ENCODE measurements around the gene PDZD2. TPM values are rescaled to one million over a fixed set of nuclear protein-coding genes. Genes with fewer than 3 reads are reported as not detected.

The PDZD2 gene
- total RNA-seq, 4 donors from 2014 or later: 2.8 to 5.3 (median 4.0) TPM

- Histone ChIP-seq H3K27ac (no peak overlapping the region), H3K4me3 (no peak overlapping the region), H3K4me1 (no peaks in the 10 kb centered on the region), H3K9me3 (no peaks in the 10 kb centered on the region), H3K27me3 (no peaks in the 10 kb centered on the region), H3K36me3 (no peaks in the 10 kb centered on the region)
- ATAC-seq: no peak
- in situ Hi-C loops (cut with MboI; ENCODE audit: low sequenced_read_pairs in 4 of 4): loop anchor here in 2 of 4 donors (10.0 to 25.0 kb wide), 2 partner anchors 267 to 509 kb away; no protein-coding TSS in a partner anchor
- TF ChIP-seq CTCF (IDR thresholded peaks at IDR 0.05 in 4 of 5, conservative IDR thresholded peaks at IDR 0.05 in 1 of 5): no peak
- no peak for TF ChIP-seq POLR2A (IDR thresholded peaks at IDR 0.05)
- intact Hi-C loops (cut with DNase I; ENCODE audit: low total_unique reads): loop anchor here (5.0 kb wide), 1 partner anchor 249 kb away; no protein-coding TSS in a partner anchor
- DNase-seq: no peak
Observed at GRCh38 chr5:31827867-31828266, 188.9 kb downstream of the PDZD2 start.

GRCh38 chr5:31832966-31833365 lies 194.0 kb downstream of the PDZD2 start:
- no peak for ATAC-seq
- no peak overlapping the region for H3K27ac ChIP-seq
- no peaks in the 10 kb centered on the region for H3K27me3 ChIP-seq
- DNase-seq: no peak
- intact Hi-C loops (cut with DNase I; ENCODE audit: low total_unique reads) (no loop called here), in situ Hi-C loops (cut with MboI; ENCODE audit: low sequenced_read_pairs in 4 of 4) (loop anchor here in 2 of 4 donors (10.0 to 25.0 kb wide), 2 partner anchors 242 to 504 kb away; no protein-coding TSS in a partner anchor)
- no peaks in the 10 kb centered on the region for H3K9me3 ChIP-seq
- no peaks in the 10 kb centered on the region for H3K4me1 ChIP-seq
- no peak overlapping the region for H3K4me3 ChIP-seq
- no peak for TF ChIP-seq CTCF (IDR thresholded peaks at IDR 0.05 in 4 of 5, conservative IDR thresholded peaks at IDR 0.05 in 1 of 5)
- no peak for TF ChIP-seq POLR2A (IDR thresholded peaks at IDR 0.05)
- no peaks in the 10 kb centered on the region for H3K36me3 ChIP-seq

GRCh38 chr5:31833710-31834109 lies 194.8 kb downstream of the PDZD2 start:
- Histone ChIP-seq H3K9me3 (no peaks in the 10 kb centered on the region), H3K36me3 (no peaks in the 10 kb centered on the region), H3K27me3 (no peaks in the 10 kb centered on the region), H3K27ac (no peak overlapping the region), H3K4me1 (no peaks in the 10 kb centered on the region), H3K4me3 (no peak overlapping the region)
- ATAC-seq (no peak), DNase-seq (no peak)
- no peak for TF ChIP-seq POLR2A (IDR thresholded peaks at IDR 0.05)
- TF ChIP-seq CTCF (IDR thresholded peaks at IDR 0.05 in 4 of 5, conservative IDR thresholded peaks at IDR 0.05 in 1 of 5): no peak
- intact Hi-C loops (cut with DNase I; ENCODE audit: low total_unique reads): no loop called here
- in situ Hi-C loops (cut with MboI; ENCODE audit: low sequenced_read_pairs in 4 of 4): loop anchor here in 2 of 4 donors (10.0 to 25.0 kb wide), 2 partner anchors 241 to 504 kb away; no protein-coding TSS in a partner anchor

GRCh38 chr5:31844622-31845345 lies 205.9 kb downstream of the PDZD2 start:
- Histone ChIP-seq H3K36me3 (no peaks in the 10 kb centered on the region), H3K9me3 (no peaks in the 10 kb centered on the region), H3K27me3 (no peaks in the 10 kb centered on the region), H3K27ac (no peak overlapping the region), H3K4me3 (no peak overlapping the region), H3K4me1 (peaks cover 0 to 4% of the 10 kb centered on the region in 2 donors)
- intact Hi-C loops (cut with DNase I; ENCODE audit: low total_unique reads): no loop called here
- no peak for ATAC-seq
- DNase-seq: no peak
- in situ Hi-C loops (cut with MboI; ENCODE audit: low sequenced_read_pairs in 4 of 4): loop anchor here in 1 of 4 donors (25.0 kb wide), 1 partner anchor 493 kb away; no protein-coding TSS in a partner anchor
- no peak for TF ChIP-seq POLR2A (IDR thresholded peaks at IDR 0.05)
- TF ChIP-seq CTCF (IDR thresholded peaks at IDR 0.05 in 4 of 5, conservative IDR thresholded peaks at IDR 0.05 in 1 of 5): no peak

Measured in gastrocnemius medialis (tissue), 4 donors.